AG09319 (cell line): ENCODE measurements around the gene SIGLEC8.

Source experiments
- DNase-seq: peaks from one replicate; pipeline ENCODE4 v3.0.0-alpha.2; 2010; ENCODE audit warnings: low read depth; ENCODE audit errors: extremely low read depth
- TF ChIP-seq, protein P1 (sequence below): IDR thresholded peaks from 2 replicates; pipeline ENCODE4 v1.5.1; 2011; ENCODE audit warnings: low read depth, mild to moderate bottlenecking, inconsistent platforms, low read length, moderate library complexity

SIGLEC8 gene

GRCh38 chr19:51497666-51498065, 39.4 kb upstream of the SIGLEC8 start:
- no peak for DNase-seq
- TF ChIP-seq, protein P1, sequence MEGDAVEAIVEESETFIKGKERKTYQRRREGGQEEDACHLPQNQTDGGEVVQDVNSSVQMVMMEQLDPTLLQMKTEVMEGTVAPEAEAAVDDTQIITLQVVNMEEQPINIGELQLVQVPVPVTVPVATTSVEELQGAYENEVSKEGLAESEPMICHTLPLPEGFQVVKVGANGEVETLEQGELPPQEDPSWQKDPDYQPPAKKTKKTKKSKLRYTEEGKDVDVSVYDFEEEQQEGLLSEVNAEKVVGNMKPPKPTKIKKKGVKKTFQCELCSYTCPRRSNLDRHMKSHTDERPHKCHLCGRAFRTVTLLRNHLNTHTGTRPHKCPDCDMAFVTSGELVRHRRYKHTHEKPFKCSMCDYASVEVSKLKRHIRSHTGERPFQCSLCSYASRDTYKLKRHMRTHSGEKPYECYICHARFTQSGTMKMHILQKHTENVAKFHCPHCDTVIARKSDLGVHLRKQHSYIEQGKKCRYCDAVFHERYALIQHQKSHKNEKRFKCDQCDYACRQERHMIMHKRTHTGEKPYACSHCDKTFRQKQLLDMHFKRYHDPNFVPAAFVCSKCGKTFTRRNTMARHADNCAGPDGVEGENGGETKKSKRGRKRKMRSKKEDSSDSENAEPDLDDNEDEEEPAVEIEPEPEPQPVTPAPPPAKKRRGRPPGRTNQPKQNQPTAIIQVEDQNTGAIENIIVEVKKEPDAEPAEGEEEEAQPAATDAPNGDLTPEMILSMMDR = no peak

GRCh38 chr19:51493776-51494175, 35.5 kb upstream of the SIGLEC8 start:
- no peak for DNase-seq
- TF ChIP-seq, protein P1 = no peak

DNA sequence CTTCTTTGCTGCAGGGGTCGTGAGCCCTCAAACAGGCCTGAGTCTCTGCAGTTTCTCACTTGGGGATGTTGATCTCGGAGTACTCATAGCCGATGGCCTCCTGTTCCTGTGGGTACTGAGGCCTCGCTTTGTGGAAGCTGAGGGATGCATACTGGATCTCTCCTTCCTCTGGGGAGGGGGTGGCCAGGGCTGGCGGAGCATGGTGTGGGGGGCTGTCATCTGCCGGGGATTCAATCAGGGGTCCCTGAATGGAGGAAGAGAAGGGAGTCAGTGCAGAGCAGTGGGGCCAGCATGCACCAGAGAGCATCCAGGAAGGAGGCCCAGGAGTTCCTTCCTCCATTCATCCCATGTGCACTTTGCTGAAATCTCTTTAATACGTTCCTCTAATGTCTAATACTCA, 33.3 kb upstream of the SIGLEC8 start:
- no peak for DNase-seq
- TF ChIP-seq, protein P1 = no peak

DNA sequence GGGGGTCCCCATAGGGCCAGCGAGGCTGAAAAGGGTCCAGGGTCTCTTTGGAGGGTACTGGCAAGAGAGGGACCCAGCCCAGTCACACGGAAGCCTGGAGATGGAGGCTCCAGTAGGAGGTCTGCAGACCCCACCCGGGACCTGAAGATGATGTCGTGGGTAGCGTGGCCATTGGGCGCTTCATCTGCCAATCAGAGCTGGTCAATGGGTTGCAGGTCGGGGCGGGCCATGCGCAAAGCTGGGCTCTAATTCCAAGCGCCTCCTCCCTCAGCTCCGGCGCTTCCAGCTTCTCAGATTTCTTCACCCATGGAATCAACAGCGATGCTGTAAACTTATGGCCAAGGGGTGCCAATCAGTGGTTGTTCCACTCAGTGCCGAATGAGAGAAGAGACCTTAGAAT, 32.4 kb upstream of the SIGLEC8 start:
- TF ChIP-seq, protein P1 = no peak
- no peak for DNase-seq

- TF ChIP-seq, protein P1 = no peak
- no peak for DNase-seq
Measured at GRCh38 chr19:51489113-51489512, 30.9 kb upstream of the SIGLEC8 start.

GRCh38 chr19:51488491-51488890, 30.2 kb upstream of the SIGLEC8 start:
- TF ChIP-seq, protein P1 = no peak
- no peak for DNase-seq

GRCh38 chr19:51485960-51486660, 27.9 kb upstream of the SIGLEC8 start:
- DNase-seq = no peak
- TF ChIP-seq, protein P1 = no peak
